GM18858 (cell line): ENCODE results near the gene TMEM183A.

Experiments used
- ATAC-seq: cut with Tn5 transposase; IDR thresholded peaks from one replicate; pipeline ENCODE4 v1.9.1; 2021; ENCODE audit not compliant: unreplicated experiment

TMEM183A gene

DNA sequence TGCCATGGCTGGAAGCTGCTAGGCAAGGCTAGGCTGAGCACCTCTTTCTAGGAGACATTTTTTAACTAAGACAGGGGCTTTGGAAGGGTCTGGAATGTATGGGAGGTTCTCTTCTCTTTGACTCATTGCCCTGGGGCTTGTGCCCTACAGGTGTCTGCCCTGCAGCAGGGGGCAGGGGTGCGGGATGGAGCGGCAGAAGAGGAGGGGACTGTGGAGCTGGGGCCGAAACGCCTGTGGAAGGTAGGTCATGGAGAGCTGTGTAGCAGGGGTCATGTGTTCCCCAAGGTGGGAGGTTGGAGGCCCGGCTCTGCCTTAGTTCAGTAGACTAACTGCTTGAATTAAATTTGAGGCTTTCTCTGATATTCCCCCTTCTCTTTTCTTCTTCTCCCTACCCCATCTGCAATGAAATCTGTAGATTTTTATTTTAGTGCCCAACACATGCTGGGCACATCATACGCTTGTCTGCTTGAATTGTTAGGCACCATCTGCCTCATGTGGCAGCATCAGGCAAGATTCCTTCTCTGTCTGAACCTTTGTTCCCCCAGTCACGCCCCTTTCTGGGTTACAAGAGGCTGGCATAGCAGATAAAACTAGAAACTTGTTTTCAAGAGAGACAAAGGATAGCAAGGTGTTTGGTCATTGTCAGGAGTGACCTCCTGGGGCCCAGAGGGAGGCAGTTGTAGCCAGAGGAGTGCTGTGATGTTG, 37.5 kb downstream of the TMEM183A start:
- no peak for ATAC-seq

DNA sequence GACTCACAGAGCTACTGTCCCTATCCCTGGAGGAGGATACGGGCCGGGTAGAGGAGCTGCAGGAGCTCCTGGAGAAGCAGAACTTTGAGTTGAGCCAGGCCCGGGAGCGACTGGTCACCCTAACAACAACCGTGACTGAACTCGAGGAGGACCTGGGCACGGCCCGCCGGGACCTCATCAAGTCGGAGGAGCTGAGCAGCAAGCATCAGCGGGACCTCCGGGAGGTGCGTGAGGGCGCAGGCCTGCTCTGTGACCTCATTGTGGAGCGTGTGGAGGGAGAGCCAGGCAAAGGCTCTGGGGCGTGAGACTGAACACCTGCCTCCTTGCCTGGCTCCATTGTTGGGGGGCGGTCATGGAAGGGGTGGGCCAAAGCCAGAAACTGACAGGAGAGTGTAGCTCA, 38.2 kb downstream of the TMEM183A start:
- no peak for ATAC-seq

DNA sequence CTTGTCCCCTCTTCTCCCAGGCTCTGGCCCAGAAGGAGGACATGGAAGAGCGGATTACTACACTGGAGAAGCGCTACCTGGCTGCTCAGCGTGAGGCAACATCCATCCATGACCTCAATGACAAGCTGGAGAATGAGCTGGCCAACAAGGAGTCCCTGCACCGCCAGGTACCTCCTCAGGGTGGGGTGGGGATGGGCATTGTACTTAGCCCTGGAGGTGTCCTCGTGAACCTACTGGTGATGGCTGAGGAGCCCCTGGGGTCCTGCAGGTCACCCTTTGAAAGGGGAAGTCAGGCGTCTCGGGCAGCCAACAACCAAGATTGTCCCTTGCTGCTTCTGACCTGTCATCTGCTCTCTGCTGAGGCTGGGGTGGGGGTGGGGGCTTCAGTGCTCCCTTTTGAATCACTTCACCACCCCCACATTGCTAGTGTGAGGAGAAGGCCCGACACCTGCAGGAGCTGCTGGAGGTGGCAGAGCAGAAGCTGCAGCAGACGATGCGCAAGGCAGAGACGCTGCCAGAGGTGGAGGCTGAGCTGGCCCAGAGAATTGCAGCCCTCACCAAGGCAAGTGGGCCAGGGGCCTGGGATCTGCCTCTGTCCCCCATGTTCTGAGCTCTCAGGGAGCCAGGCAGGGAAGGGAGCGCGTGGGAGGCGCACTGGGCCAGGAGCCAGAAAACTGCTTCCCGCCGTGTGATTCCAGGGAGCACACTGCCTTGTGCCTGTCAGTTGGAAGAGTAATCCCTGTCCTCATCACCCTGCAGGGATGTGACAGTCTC, 38.8 kb downstream of the TMEM183A start:
- no peak for ATAC-seq

DNA sequence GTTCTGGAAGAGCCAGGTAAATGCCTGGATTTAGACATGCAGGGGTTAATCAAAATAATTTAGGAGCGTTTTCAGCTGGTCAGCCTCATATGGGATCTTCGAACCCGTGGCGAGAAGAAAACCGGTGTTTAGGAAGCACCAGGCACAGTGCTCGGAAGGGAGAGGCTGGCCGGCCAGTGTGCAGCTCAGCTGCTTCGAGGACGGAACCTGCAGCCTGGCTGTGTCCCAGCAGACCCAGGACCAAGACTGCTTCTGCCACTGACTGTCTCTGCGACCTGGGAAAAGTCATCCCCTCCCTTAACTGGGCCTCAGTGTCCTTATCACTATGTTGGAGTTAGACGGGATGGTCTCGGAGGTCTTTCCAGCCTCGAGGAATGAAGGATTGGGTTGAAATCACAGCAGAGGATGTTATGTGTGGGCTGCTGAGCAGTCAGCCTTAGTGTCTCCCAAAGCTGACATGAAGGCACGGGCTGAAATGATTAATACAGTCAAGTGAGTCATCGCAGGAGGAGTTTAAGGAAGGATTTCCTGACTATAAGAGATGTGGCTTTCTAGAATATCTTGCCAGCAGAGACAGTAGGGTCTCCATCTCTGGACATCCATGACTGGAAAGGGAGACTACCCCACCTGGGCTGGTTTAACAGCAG, 39.9 kb downstream of the TMEM183A start:
- ATAC-seq = no peak

DNA sequence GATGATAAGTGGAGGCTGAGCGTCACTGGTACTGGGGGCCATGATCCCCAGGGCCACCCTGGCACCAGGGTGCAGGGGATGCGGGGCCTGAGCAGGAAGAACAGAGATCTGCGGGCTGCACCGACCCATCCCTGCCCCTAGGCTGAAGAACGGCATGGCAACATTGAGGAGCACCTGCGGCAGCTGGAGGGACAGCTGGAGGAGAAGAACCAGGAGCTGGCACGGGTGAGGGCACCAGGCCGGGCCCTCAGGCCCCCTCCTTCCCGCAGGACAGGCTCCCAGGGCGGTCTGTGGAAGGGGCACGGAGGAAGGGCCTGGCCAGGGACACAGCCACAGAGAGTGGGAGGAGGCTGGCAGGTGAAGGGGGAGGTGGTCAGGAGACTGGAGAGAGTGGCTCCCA, 40.9 kb downstream of the TMEM183A start:
- no peak for ATAC-seq

DNA sequence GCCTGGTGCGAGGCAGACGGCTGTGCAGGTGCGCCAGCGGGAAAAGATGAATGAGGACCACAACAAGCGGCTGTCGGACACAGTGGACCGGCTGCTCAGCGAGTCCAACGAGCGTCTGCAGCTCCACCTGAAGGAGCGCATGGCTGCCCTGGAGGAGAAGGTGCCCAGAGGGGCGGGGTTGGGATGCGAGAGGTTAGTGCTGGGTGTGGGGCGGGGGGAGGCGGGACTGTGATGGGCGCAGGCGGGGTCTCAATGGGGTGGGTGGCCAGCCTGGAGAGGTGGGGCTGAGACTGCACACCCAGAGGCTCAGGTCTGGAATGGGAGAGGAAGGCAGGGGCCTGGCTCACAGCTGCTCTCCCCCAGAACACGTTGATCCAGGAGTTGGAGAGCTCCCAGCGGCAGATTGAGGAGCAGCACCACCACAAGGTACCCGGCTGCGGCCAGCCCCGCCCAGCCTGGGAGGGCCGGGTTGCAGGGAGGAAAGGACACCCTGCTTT, 41.4 kb downstream of the TMEM183A start:
- ATAC-seq = no peak

DNA sequence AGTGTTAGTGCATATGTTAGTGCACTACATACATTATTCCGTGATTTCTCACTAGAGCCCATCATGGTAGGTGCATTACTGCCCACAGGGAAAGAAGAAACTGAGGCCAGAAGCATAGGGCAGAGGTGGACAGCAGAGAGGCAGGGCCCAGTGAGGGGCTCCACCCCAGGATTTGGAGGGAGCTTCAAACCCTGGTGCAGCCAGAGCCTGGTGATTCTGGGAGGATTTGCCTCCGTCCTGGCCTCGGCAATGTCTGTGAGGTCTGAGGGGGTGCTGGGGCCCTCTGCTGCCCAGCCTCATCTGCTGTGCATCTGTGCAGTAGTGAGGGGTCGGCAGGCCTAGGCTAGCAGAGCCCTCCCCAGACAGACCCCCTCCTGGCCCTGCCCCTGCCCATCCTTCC, 41.9 kb downstream of the TMEM183A start:
- no peak for ATAC-seq

DNA sequence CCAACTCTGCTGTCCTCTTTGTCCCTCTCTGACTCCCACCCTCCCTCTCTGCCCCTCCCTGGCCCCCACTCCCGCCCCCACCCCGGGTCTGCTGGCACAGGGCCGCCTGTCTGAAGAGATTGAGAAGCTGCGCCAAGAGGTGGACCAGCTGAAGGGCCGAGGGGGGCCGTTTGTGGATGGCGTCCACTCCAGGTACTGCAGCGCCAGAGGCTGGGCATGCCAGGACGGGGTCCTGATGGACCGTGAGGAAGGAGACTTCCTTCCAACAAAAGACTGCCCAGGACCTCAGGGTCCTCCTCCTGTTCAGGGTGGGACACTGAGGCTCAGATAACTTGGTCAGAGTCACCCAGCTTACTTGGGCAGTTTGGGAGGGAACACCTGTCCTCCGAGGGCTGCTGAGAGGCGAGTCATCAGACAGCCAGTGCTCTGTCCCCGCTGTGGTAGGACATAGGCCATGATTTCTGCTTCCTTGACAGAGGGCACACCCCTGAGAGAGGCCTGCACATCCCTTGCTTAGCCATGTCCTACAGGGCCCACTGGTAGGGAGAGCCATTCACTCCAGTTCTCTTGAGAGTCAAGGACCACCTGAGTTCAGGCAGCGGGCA, 42.5 kb downstream of the TMEM183A start:
- no peak for ATAC-seq

DNA sequence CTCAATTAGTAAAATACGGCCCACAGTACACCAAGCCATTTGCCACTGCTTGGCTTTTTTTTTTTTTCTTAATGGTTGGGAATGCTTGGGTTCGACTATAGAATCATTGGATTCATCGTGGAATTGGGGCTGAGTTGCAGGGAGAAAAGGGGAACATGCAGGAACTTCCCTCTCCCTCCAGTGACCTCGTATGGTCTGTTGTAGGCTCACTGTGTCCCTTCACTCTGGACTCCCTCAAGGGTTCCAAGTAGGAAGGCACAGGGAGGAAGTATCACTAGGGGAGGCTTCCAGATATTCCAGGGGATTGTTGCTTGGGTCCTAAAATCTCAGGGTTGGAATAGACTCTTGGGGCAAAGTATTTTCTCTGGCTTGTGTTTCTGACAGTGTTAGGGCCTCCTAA, 43.7 kb downstream of the TMEM183A start:
- no peak for ATAC-seq

DNA sequence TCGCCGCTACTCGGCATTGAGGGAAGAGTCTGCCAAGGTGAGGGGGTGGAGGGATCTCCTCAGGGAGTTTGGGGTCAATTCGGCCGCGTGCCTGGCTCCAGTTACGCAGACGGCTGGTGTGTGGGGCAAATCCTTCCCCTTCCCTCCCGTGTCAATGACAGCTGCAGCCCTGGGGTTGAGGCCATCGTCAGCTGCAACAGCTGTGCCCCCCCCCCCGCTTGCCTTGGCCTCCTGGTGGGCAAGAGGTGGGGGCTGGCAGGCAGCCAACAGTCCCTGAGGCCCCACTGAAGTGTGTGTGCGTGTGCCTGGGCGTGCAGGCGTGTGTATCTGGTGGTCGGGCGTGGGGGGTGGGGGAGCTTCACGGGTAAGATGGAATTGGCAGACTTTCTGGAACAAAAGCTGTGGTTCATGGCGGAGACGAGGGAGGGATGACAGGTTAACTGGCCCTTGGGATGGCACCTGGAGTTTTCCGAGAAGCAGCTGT, 44.7 kb downstream of the TMEM183A start:
- no peak for ATAC-seq

DNA sequence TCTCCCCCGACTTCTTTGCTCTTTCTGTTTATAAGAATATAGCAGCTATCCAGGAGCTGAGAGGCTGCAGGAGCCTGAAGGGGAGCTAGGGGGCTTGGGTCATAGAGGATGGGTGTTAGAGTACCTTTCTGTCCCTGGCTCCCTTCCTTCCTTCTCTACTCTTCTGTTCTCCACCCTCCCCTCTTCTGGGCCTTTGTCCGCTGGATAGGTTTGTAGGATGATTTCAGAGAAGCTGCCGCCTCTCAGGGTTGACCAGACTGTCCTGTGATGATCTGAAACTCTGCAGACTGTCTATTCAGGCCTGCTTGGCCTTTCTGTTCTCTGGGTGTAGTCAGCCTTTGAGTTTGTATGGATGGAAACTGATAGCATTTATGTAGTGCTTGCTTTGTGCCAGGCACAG, 45.4 kb downstream of the TMEM183A start:
- ATAC-seq = no peak

DNA sequence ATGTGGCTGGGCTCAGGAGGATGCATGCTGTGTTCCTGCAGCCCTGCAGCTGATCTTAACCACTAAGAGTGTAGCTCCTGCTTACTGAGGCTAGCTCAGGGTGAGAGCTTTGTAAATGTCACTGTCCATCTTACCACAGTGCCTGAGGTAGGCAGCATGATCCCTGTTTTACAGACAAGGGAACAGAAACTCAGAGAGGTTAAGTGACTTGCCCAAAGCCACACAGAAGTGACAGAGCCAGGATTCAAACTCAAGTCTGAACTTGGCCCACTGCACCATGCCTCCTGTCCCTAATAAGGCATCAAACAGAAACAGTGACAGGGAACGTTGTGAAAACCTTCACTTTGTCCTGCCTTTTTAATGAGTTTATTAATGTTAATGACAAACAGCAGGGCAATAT, 47.0 kb downstream of the TMEM183A start:
- no peak for ATAC-seq

DNA sequence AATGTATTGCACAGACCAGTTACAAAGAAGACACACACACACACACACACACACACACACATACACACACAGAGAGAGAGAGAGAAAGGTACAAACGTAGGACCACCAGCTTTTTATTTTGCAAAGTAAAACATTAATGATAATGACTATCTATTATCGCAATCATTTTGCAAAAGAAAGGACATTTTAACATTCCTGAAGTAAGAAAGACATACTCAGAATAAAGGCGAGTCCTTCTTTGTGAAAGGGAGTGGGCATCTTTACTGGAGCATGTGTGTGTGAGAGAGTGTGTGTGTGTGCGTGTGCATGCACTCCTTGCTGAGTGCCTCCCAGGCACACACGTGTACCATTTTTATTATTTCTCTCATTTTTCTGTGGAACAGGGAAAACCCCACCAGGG, 47.5 kb downstream of the TMEM183A start:
- no peak for ATAC-seq

DNA sequence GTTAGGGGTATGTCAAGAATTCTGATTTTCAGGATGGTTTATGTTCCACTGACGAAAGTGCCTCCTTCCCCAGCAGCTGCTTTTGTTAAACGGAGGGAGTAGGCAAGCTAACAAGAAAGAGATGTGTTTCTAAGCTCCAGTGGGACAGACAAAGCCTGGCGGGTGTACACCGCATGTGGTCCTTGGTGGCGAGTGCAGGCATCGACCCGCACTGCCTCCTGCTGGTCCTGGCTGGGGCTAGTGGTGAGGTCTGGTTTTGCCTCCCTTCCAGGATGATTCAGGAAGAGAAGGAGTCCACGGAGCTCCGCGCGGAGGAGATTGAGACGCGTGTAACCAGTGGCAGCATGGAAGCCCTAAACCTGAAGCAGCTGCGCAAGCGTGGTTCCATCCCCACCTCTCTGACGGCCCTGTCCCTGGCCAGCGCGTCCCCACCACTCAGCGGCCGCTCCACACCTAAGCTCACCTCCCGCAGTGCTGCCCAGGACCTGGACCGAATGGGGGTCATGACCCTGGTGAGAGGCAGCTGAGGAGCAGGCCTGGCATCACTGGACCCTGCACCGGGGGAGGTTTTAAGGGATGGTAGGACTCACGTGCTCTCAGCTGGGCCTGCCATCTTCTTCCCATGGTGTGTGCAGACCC, 48.1 kb downstream of the TMEM183A start:
- ATAC-seq = no peak

DNA sequence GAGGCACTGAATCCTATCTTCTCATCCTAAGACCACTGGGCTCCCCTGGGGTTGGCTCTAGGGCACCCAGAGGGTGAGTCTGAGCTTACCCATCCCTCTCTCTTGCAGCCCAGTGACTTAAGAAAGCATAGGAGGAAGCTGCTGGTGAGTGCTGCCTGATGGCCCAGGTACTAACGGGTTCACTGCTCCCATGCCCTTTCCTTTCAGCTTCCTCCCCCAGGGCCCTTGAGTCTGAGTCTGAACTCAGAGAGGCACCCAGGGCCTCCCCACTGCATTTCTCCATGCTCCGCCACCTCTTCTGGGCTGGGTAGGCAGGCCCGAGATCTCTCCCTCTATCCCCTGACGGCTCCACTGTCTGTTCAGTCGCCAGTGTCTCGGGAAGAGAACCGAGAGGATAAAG, 48.8 kb downstream of the TMEM183A start:
- ATAC-seq = no peak

DNA sequence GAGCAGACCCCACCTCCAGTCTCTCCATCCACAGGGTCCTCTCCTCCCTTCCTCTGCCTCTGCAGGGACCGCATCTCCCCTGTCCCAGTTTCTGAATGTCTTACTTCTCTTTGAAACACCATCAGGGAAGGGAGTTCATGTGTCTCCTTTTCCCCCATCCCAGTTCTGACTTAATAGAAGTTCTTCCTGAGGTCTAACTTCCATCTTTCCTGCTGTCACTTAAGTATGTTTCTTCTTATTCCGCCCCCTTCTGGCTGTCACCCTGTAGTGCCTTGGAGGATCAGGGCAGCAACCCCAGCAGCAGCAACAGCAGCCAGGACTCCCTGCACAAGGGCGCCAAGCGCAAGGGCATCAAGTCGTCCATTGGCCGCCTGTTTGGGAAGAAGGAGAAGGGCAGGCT, 49.3 kb downstream of the TMEM183A start:
- ATAC-seq = no peak

DNA sequence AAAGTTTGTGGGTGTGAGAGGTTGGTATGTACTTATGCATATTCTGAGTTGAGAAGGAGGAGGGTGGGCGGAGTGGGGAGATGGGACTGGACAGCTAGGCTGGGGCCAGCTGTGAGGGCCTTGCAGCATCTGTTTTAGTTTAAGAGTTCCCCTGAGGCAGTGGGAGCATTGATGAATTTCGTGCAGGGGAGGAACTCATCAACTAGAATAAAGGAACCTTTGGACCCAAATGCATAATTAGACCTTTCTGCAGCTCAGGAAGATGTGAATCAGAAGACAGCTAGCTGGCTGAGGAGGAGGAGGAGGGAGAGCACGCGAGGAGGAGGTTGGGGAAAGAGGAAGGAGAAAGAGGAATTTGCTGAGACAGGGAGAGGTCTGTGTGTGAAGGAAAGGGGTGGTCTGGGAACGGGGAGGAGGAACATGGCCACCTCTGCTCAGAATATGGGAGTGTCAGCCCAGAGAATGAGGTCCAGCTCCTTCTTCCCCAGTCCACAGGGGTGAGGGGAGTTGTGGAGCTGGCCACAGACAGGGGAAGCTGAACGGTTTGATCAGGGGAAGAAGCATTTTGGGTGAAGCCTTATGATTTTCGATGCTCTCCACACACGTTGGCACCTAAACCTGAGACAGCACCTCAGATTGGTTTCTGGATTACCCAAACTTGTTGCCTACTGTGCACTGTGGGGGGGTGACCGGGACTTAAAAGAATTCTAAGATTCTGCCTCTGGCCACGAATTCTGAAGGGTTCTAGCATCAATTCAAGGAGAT, 50.9 kb downstream of the TMEM183A start:
- no peak for ATAC-seq

DNA sequence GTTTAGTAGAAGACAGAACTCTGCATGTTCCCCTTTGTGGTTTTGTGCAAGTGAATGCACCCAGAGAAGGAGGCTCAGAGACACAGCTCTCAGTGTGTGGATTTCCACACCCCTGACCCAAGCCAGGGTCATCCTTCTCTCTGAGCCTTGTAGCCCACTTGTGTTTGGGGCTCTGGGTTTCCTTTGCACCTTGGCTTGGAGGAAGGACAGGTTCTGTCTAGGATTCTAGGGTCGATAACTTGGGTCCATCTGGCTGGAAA, 51.4 kb downstream of the TMEM183A start:
- no peak for ATAC-seq

DNA sequence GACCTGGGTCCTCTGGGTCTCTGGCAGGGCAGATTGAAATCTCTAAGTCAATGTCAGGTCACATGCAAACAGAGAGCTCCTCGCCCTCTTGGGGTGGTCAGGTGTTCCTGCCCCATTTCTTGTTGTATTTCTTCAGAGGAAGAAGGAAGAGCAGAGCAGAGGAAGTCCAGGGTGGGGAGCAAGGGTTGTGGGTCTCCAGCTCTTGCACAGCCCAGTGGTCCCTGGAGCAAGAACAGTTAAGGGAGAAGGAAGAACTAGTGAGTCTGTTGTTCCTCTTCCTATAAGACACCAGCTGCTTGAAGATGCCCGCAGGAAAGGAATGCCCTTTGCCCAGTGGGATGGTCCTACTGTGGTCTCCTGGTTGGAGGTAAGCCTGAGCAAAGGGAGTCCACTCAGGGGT, 52.3 kb downstream of the TMEM183A start:
- ATAC-seq = no peak

DNA sequence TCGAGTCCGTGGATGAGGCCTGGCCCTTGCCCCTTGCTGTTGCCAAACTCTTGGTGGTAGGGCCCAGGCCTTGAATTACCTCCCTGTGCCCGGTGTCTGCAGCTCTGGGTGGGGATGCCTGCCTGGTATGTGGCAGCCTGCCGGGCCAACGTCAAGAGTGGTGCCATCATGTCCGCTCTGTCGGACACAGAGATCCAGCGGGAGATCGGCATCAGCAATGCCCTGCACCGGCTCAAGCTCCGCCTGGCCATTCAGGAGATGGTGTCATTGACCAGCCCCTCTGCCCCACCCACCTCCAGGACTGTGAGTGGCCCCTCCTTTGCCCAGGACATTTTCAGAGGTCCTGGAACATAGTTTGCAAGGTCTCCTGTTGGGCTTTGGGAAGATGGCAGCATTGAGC, 52.9 kb downstream of the TMEM183A start:
- no peak for ATAC-seq

DNA sequence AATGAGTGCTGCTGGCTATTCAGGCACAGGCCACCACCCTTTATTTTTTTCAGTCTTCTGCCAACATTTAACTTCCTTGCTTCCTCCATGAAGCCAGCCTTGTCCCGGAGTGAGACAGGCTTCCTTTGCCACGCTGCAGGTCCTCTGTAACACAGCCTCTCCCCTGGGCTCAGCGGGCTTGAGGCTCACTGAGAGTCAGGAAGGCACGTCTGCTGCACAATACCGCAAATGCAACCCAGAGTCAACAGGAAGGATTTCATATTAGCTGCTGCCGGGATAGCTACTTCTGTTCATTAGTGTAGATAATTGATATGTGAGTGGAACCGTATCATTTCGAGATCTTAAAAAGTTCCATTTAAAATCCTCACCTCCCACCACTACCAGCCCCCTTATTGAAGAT, 56.1 kb downstream of the TMEM183A start:
- ATAC-seq = no peak
